Heart left ventricle (tissue), 16 donors: ENCODE results near the gene ZEB2. TPM values are rescaled to one million over a fixed set of nuclear protein-coding genes. Genes with fewer than 3 reads are reported as not detected.

ENCODE experiments used
- ATAC-seq, 4 donors: fragments of 200-7000 bp; cut with Tn5 transposase; one replicate each; pipeline ENCODE4 v1.9.1; 2020 to 2022; ENCODE audit warnings: moderate library complexity in 4 of 4, mild to moderate bottlenecking in 3 of 4, moderate number of reproducible peaks in 1 of 4
- DNase-seq, 5 donors: peaks; one replicate each; pipeline ENCODE4 v3.0.0-alpha.2; 2020
- H3K27ac ChIP-seq, 12 donors: fragments of 200-600 bp; sonication (generic) in 4 of 12; one replicate each; pipeline versions ENCODE4 v1.5.0 to v1.8.0; 2016 to 2022; ENCODE audit warnings: mild to moderate bottlenecking in 2 of 12
- H3K27me3 ChIP-seq, 9 donors: fragments of 200-600 bp; sonication (generic) in 2 of 9; one replicate each; pipeline versions ENCODE4 v1.5.1 to v1.8.0; 2016 to 2022; ENCODE audit warnings: mild to moderate bottlenecking in 3 of 9
- H3K36me3 ChIP-seq, 9 donors: fragments of 200-600 bp; sonication (generic) in 2 of 9; one replicate each; pipeline versions ENCODE4 v1.5.0 to v1.8.0; 2018 to 2022; ENCODE audit warnings: mild to moderate bottlenecking in 2 of 9
- H3K4me1 ChIP-seq, 12 donors: fragments of 200-600 bp; sonication (generic) in 4 of 12; one replicate each; pipeline versions ENCODE4 v1.5.0 to v1.8.0; 2016 to 2022; ENCODE audit warnings: mild to moderate bottlenecking in 3 of 12
- H3K4me3 ChIP-seq, 12 donors: fragments of 200-600 bp; sonication (generic) in 4 of 12; one replicate each; pipeline versions ENCODE4 v1.5.0 to v1.8.0; 2017 to 2022; ENCODE audit warnings: mild to moderate bottlenecking in 9 of 12, moderate library complexity in 4 of 12
- H3K9me3 ChIP-seq, 12 donors: fragments of 200-600 bp; sonication (generic) in 4 of 12; one replicate each; pipeline versions ENCODE4 v1.5.0 to v1.8.0; 2016 to 2022; ENCODE audit warnings: mild to moderate bottlenecking in 1 of 12
- CTCF ChIP-seq, 12 donors: fragments of 200-600 bp; sonication (generic) in 4 of 12; IDR thresholded peaks; one replicate each; pipeline versions ENCODE4 v1.5.0 to v1.8.0; 2018 to 2022; ENCODE audit warnings: antibody characterized with exemption in 12 of 12, mild to moderate bottlenecking in 5 of 12
- POLR2A ChIP-seq, 2 donors: fragments of 450-650 bp; IDR thresholded peaks; one replicate each; pipeline ENCODE4 v1.6.1; 2017; ENCODE audit warnings: antibody characterized with exemption in 2 of 2, mild to moderate bottlenecking in 2 of 2, moderate library complexity in 2 of 2
- WGBS, 4 donors: extraction: QIAGEN DNeasy Blood & Tissue Kit in 2 of 4; methylation state at CpG; one replicate each; pipeline versions ENCODE4 v1.1.5 to v1.1.7; 2013 to 2018; 5-methylcytosine and 5-hydroxymethylcytosine counted together
- intact Hi-C, 10 donors: fragments of 100-400 bp; cut with DNase I; formaldehyde crosslinking; loops; one replicate each; pipeline versions ENCODE4 v1.11.1 to v1.14.2; 2022
- polyA plus RNA-seq, 2 donors: library from polyadenylated mRNA; stranded (reverse); fragments of 200-250 nt; gene quantifications; one replicate each; pipeline ENCODE4 v1.2.3, GENCODE V29; 2013
- total RNA-seq, 9 donors: library from RNA; depleted of rRNA in 2 of 9; stranded (reverse); fragments of >200 nt in 2 of 9; fragmentation: NEBNext Ultra II Directional in 3 of 9; extraction: Animal tissue kit (Norgen Biotek cat#: 25700) in 3 of 9; gene quantifications; one replicate each; pipeline versions ENCODE4 v1.1.0 to v1.2.4, GENCODE V29; 2016 to 2023
- donor health status: ischemic (EF 13 %, LVEDD 7.1; RV severe dilation, severe dysfunction).
- donor health status: healthy with polysubstance abuse.
- donor health status: DM: no; HTN: yes; CAD: no.
- donor health status: DM: no; HTN: no; CAD: no.
- donor health status: ischemic (EF 25% LVEDD 6.9; RV normal size, moderate dysfunction).
- donor health status: ischemic (EF 25% LVEDD 5.7; RV mildly dilated, moderate dysfunction).
- donor health status: healthy.
- donor health status: DM: yes; HTN: yes; CAD: no.
- donor health status: ischemic (EF 35%, LVEDD 5.7; RV mildly dilated, moderate dysfunction).
- donor health status: nonischemic (EF 11% LVEDD 7.7; RV severe dilation, severe dysfunction).
- donor health status: DM: yes; HTN: yes; CAD: no.
- donor health status: PGD.
- donor health status: ischemic (EF 29% LVEDD 5.4; RV normal size, mild dysfunction).
- donor health status: nonischemic (EF 23%, LVEDD 6.1; RV moderate dilation, normal function).

The ZEB2 gene
- total and polyA plus RNA-seq, 11 donors = 23.1 to 168 (median 82.4) TPM

- peaks cover 0 to 26% (median 0%) of the 10 kb centered on the region in 9 donors for H3K36me3 ChIP-seq
- ATAC-seq (peak; percentile 59 to 78 (median 76)), DNase-seq (peak in 2 of 5 donors; percentile 50 to 63)
- H3K4me3 ChIP-seq = peak overlapping the region in 3 of 12 donors; percentile 10 to 24 (median 15)
- 24 to 41% (median 29%) methylated on average over 2 of the region's 2 CpGs for WGBS, 4 donors
- H3K9me3 ChIP-seq = no peaks in the 10 kb centered on the region
- intact Hi-C loops = loop anchor here in 3 of 10 donors (5.0 kb wide), 4 partner anchors 43 to 78 kb away; no protein-coding TSS in a partner anchor
- no peaks in the 10 kb centered on the region for H3K27me3 ChIP-seq
- TF ChIP-seq CTCF (IDR thresholded peaks at IDR 0.05) = no peak
- TF ChIP-seq POLR2A (IDR thresholded peaks at IDR 0.05) = no peak
- peaks cover 6 to 100% (median 69%) of the 10 kb centered on the region in 12 donors for H3K4me1 ChIP-seq
- H3K27ac ChIP-seq = peak overlapping the region; percentile 54 to 99 (median 98)
These were observed 14.6 kb downstream of the ZEB2 start for GRCh38 chr2:144505245-144505831.

GRCh38 chr2:144504218-144504641 lies 15.7 kb downstream of the ZEB2 start:
- peak; percentile 23 to 44 (median 34) for ATAC-seq
- peaks cover 6 to 98% (median 64%) of the 10 kb centered on the region in 12 donors for H3K4me1 ChIP-seq
- H3K36me3 ChIP-seq = peaks cover 0 to 36% (median 0%) of the 10 kb centered on the region in 9 donors
- H3K4me3 ChIP-seq = peak overlapping the region in 5 of 12 donors; percentile 10 to 24 (median 15)
- DNase-seq = no peak
- 21 to 33% (median 27%) methylated on average over 6 of the region's 6 CpGs for WGBS, 4 donors
- peak overlapping the region in 11 of 12 donors; percentile 4 to 99 (median 97) for H3K27ac ChIP-seq
- intact Hi-C loops = no loop called here
- TF ChIP-seq POLR2A (IDR thresholded peaks at IDR 0.05) (no peak), CTCF (IDR thresholded peaks at IDR 0.05) (no peak)
- no peaks in the 10 kb centered on the region for H3K9me3 ChIP-seq
- no peaks in the 10 kb centered on the region for H3K27me3 ChIP-seq

- Histone ChIP-seq H3K36me3 (peaks cover 0 to 42% (median 0%) of the 10 kb centered on the region in 9 donors), H3K27ac (peak overlapping the region; percentile 4 to 99 (median 94)), H3K4me1 (peaks cover 6 to 95% (median 60%) of the 10 kb centered on the region in 12 donors), H3K9me3 (no peaks in the 10 kb centered on the region), H3K4me3 (no peak overlapping the region), H3K27me3 (no peaks in the 10 kb centered on the region)
- ATAC-seq = no peak
- no peak for TF ChIP-seq CTCF (IDR thresholded peaks at IDR 0.05)
- intact Hi-C loops = no loop called here
- no peak for DNase-seq
- 39 to 58% (median 46%) methylated on average over 5 of the region's 5 CpGs for WGBS, 4 donors
These were observed 16.7 kb downstream of the ZEB2 start for GRCh38 chr2:144503242-144503641.

GRCh38 chr2:144502369-144502768 lies 17.6 kb downstream of the ZEB2 start:
- 29 to 48% (median 45%) methylated on average over 7 of the region's 7 CpGs for WGBS, 4 donors
- intact Hi-C loops = no loop called here

More at GRCh38 chr2:144502369-144502768, 17.6 kb downstream of the ZEB2 start:
- TF ChIP-seq POLR2A (IDR thresholded peaks at IDR 0.05) (no peak), CTCF (IDR thresholded peaks at IDR 0.05) (no peak)
- Histone ChIP-seq H3K36me3 (peaks cover 0 to 46% (median 0%) of the 10 kb centered on the region in 9 donors), H3K27ac (peak overlapping the region; percentile 4 to 99 (median 94)), H3K9me3 (no peaks in the 10 kb centered on the region), H3K27me3 (no peaks in the 10 kb centered on the region), H3K4me1 (peaks cover 6 to 90% (median 56%) of the 10 kb centered on the region in 12 donors), H3K4me3 (no peak overlapping the region)
- no peak for ATAC-seq
- no peak for DNase-seq
